ENCODE measurements around the gene MTPN.

Gene MTPN

DNA sequence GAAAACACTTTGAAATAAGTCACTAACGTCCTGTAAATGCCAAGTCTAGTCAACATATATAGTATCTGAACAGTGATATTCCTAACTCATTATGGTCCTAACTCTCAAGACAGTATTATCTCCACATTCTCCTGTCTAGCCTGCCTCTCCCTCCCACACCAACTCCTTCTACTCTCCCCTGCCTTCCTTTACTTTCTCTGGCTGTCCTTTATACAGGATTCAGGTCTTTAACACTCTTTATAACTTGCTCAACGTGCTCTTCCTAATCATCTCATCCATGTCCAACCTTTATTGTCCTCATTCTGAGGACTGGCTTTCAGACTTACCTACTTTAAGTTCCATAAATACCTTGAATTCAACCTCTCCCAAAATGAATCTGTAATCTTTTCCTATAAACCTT is 42.5 kb downstream of the MTPN start:
- TF ChIP-seq FOXP2 (optimal IDR thresholded peaks at IDR 0.05; ENCODE audit: control extremely low read depth, extremely low read length, insufficient read depth): no peak
- no peak for TF ChIP-seq EZH2 (IDR thresholded peaks at IDR 0.05)
- TF ChIP-seq POLR2AphosphoS5 (IDR thresholded peaks at IDR 0.05; ENCODE audit: borderline replicate concordance, low read depth, low read length): no peak
- Histone ChIP-seq H3K9me3 (ENCODE audit: low read depth, low read length) (no peaks in the 10 kb centered on the region), H3K4me3 (no peak overlapping the region), H3K27ac (no peak overlapping the region), H3K36me3 (ENCODE audit: insufficient read depth, low read length) (peaks cover 2% of the 10 kb centered on the region), H3K9ac (ENCODE audit: insufficient read length) (no peak overlapping the region)
- DNase-seq (ENCODE audit: low read depth, low spot score): no peak

- Histone ChIP-seq H3K9me3 (ENCODE audit: low read depth, low read length) (no peaks in the 10 kb centered on the region), H3K27ac (peak overlapping the region; percentile 3; the same call in 1 of the 2 replicates), H3K4me3 (no peak overlapping the region), H3K36me3 (ENCODE audit: insufficient read depth, low read length) (peaks cover 12% of the 10 kb centered on the region), H3K9ac (ENCODE audit: insufficient read length) (no peak overlapping the region)
- DNase-seq (ENCODE audit: low read depth, low spot score): no peak
- TF ChIP-seq EZH2 (IDR thresholded peaks at IDR 0.05): no peak
These were observed 43.5 kb downstream of the MTPN start for GRCh38 chr7:135933509-135934188.

DNA sequence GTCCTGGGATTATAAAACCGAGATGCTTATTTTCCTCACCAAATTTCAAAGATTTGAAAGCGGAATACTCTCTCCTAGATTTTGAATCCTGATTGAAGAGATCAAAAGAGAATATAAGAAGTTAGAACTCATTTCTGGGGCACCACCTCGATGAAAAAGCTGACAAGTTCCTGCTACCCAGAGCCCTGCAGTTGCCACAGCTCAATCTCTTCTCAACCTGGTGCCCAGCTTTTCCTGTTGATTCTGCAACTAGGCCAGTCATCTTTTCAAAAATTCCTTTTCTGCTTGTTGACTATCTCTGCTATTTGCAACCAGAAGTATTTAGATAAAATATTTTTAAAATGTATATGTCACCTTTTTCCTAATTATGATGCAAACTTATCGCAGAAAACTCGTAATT is 45.0 kb downstream of the MTPN start:
- H3K4me3 ChIP-seq: no peak overlapping the region
- no peak for DNase-seq (ENCODE audit: low read depth, low spot score)
- no peak for TF ChIP-seq FOXP2 (optimal IDR thresholded peaks at IDR 0.05; ENCODE audit: control extremely low read depth, extremely low read length, insufficient read depth)
- TF ChIP-seq EZH2 (IDR thresholded peaks at IDR 0.05): no peak
- no peak for TF ChIP-seq POLR2AphosphoS5 (IDR thresholded peaks at IDR 0.05; ENCODE audit: borderline replicate concordance, low read depth, low read length)
- no peak overlapping the region for H3K9ac ChIP-seq (ENCODE audit: insufficient read length)
- no peaks in the 10 kb centered on the region for H3K9me3 ChIP-seq (ENCODE audit: low read depth, low read length)
- H3K27ac ChIP-seq: 0 out of 2 replicates have a peak overlapping the region, but pooled peaks have one; percentile 11
- peaks cover 16% of the 10 kb centered on the region for H3K36me3 ChIP-seq (ENCODE audit: insufficient read depth, low read length)

- H3K4me3 ChIP-seq: no peak overlapping the region
- peaks cover 16% of the 10 kb centered on the region for H3K36me3 ChIP-seq (ENCODE audit: insufficient read depth, low read length)
- H3K9me3 ChIP-seq (ENCODE audit: low read depth, low read length): no peaks in the 10 kb centered on the region
- 0 out of 2 replicates have a peak overlapping the region, but pooled peaks have one; percentile 30 for H3K27ac ChIP-seq
- DNase-seq (ENCODE audit: low read depth, low spot score): no peak
- no peak overlapping the region for H3K9ac ChIP-seq (ENCODE audit: insufficient read length)
- TF ChIP-seq POLR2AphosphoS5 (IDR thresholded peaks at IDR 0.05; ENCODE audit: borderline replicate concordance, low read depth, low read length) (no peak), FOXP2 (optimal IDR thresholded peaks at IDR 0.05; ENCODE audit: control extremely low read depth, extremely low read length, insufficient read depth) (no peak), EZH2 (IDR thresholded peaks at IDR 0.05) (no peak)
These were observed 46.3 kb downstream of the MTPN start for GRCh38 chr7:135930565-135931461.

- no peaks in the 10 kb centered on the region for H3K9me3 ChIP-seq (ENCODE audit: low read depth, low read length)
- TF ChIP-seq FOXP2 (optimal IDR thresholded peaks at IDR 0.05; ENCODE audit: control extremely low read depth, extremely low read length, insufficient read depth) (no peak), EZH2 (IDR thresholded peaks at IDR 0.05) (no peak), POLR2AphosphoS5 (IDR thresholded peaks at IDR 0.05; ENCODE audit: borderline replicate concordance, low read depth, low read length) (no peak)
- no peak overlapping the region for H3K27ac ChIP-seq
- no peak overlapping the region for H3K9ac ChIP-seq (ENCODE audit: insufficient read length)
- peaks cover 16% of the 10 kb centered on the region for H3K36me3 ChIP-seq (ENCODE audit: insufficient read depth, low read length)
- H3K4me3 ChIP-seq: no peak overlapping the region
- DNase-seq (ENCODE audit: low read depth, low spot score): no peak
These were observed 47.4 kb downstream of the MTPN start for GRCh38 chr7:135929722-135930141.

DNA sequence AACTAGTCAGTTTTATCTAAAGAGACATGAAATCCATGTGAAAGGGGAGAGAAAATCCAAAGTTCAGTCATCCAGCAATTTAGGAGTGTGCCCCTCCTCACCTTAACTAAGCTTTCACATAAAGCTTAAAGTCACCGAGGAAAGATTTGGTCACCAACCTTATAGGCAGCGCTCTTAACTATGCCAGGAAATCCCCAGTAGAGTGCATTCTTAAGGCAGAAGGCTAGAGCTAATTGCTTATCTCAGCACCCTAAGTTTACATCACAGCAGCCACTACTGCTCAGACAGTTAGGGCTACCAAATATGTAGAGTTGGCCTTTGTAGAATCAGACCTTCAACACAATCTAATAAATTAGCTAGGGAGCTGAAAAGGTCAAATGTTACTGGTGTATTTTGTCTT is 47.9 kb downstream of the MTPN start:
- H3K9me3 ChIP-seq (ENCODE audit: low read depth, low read length): no peaks in the 10 kb centered on the region
- DNase-seq (ENCODE audit: low read depth, low spot score): no peak
- TF ChIP-seq EZH2 (IDR thresholded peaks at IDR 0.05) (no peak), FOXP2 (optimal IDR thresholded peaks at IDR 0.05; ENCODE audit: control extremely low read depth, extremely low read length, insufficient read depth) (no peak), POLR2AphosphoS5 (IDR thresholded peaks at IDR 0.05; ENCODE audit: borderline replicate concordance, low read depth, low read length) (no peak)
- peaks cover 16% of the 10 kb centered on the region for H3K36me3 ChIP-seq (ENCODE audit: insufficient read depth, low read length)
- H3K4me3 ChIP-seq: no peak overlapping the region
- H3K27ac ChIP-seq: no peak overlapping the region
- H3K9ac ChIP-seq (ENCODE audit: insufficient read length): no peak overlapping the region

DNA sequence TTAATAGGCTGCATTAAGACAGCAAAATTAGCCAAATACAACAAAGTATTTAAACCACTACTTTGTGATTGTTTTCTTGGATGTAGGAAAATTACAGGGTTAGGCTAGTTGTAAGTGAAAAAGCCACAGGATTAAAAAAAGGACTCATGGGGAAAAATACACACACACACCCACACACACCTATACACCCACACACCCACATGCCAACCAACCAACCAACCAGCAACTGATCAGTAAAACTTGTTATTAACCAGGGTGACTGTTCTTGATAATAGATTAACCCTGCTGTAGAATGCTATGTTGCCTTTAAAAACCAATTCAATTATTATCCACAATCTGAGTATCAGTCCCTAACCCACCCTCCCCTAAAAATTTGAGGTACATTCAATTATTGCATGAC is 49.0 kb downstream of the MTPN start:
- no peak for TF ChIP-seq EZH2 (IDR thresholded peaks at IDR 0.05)
- no peak for DNase-seq (ENCODE audit: low read depth, low spot score)
- H3K9me3 ChIP-seq (ENCODE audit: low read depth, low read length): no peaks in the 10 kb centered on the region
- no peak overlapping the region for H3K4me3 ChIP-seq
- no peak overlapping the region for H3K27ac ChIP-seq
- H3K9ac ChIP-seq (ENCODE audit: insufficient read length): no peak overlapping the region
- H3K36me3 ChIP-seq (ENCODE audit: insufficient read depth, low read length): peaks cover 16% of the 10 kb centered on the region

GRCh38 chr7:135925210-135925609 is 51.9 kb downstream of the MTPN start:
- H3K27ac ChIP-seq: no peak overlapping the region
- TF ChIP-seq POLR2AphosphoS5 (IDR thresholded peaks at IDR 0.05; ENCODE audit: borderline replicate concordance, low read depth, low read length): no peak
- no peak for TF ChIP-seq FOXP2 (optimal IDR thresholded peaks at IDR 0.05; ENCODE audit: control extremely low read depth, extremely low read length, insufficient read depth)
- no peak for TF ChIP-seq EZH2 (IDR thresholded peaks at IDR 0.05)
- no peak overlapping the region for H3K4me3 ChIP-seq
- H3K36me3 ChIP-seq (ENCODE audit: insufficient read depth, low read length): peaks cover 16% of the 10 kb centered on the region
- DNase-seq (ENCODE audit: low read depth, low spot score): no peak
- H3K9ac ChIP-seq (ENCODE audit: insufficient read length): no peak overlapping the region
- no peaks in the 10 kb centered on the region for H3K9me3 ChIP-seq (ENCODE audit: low read depth, low read length)
